ENCODE results near the gene TMEM45A.

The TMEM45A gene

GRCh38 chr3:100562224-100562857 is 69.9 kb downstream of the TMEM45A start:
- Mint-ChIP-seq H3K9me3 (no peaks in the 10 kb centered on the region), H3K4me1 (no peaks in the 10 kb centered on the region), H3K27me3 (ENCODE audit: low read depth, poor library complexity) (no peaks in the 10 kb centered on the region), H3K4me3 (no peak overlapping the region), H3K27ac (no peak overlapping the region), H3K36me3 (ENCODE audit: low read depth) (peaks cover 5% of the 10 kb centered on the region)
- no peak for TF ChIP-seq CTCF (IDR thresholded peaks at IDR 0.05)
- no peak for DNase-seq

- Mint-ChIP-seq H3K36me3 (ENCODE audit: low read depth) (peaks cover 5% of the 10 kb centered on the region), H3K27me3 (ENCODE audit: low read depth, poor library complexity) (no peaks in the 10 kb centered on the region), H3K9me3 (no peaks in the 10 kb centered on the region), H3K4me3 (no peak overlapping the region), H3K27ac (no peak overlapping the region), H3K4me1 (no peaks in the 10 kb centered on the region)
- no peak for DNase-seq
- TF ChIP-seq CTCF (IDR thresholded peaks at IDR 0.05) = no peak
These were observed 70.8 kb downstream of the TMEM45A start for GRCh38 chr3:100563228-100563627.

- TF ChIP-seq CTCF (IDR thresholded peaks at IDR 0.05) = no peak
- H3K4me1 Mint-ChIP-seq = no peaks in the 10 kb centered on the region
- no peak overlapping the region for H3K27ac Mint-ChIP-seq
These were observed 71.3 kb downstream of the TMEM45A start for GRCh38 chr3:100563652-100564211.

GRCh38 chr3:100570811-100571210 is 78.4 kb downstream of the TMEM45A start:
- no peak for TF ChIP-seq CTCF (IDR thresholded peaks at IDR 0.05)
- no peak overlapping the region for H3K4me3 Mint-ChIP-seq
- no peaks in the 10 kb centered on the region for H3K27me3 Mint-ChIP-seq (ENCODE audit: low read depth, poor library complexity)
- peaks cover 3% of the 10 kb centered on the region for H3K9me3 Mint-ChIP-seq
- no peaks in the 10 kb centered on the region for H3K4me1 Mint-ChIP-seq
- no peak for DNase-seq
- H3K27ac Mint-ChIP-seq = no peak overlapping the region
- peaks cover 31% of the 10 kb centered on the region for H3K36me3 Mint-ChIP-seq (ENCODE audit: low read depth)

More at GRCh38 chr3:100563652-100564211, 71.3 kb downstream of the TMEM45A start:
- Mint-ChIP-seq H3K27me3 (ENCODE audit: low read depth, poor library complexity) (no peaks in the 10 kb centered on the region), H3K9me3 (no peaks in the 10 kb centered on the region), H3K4me3 (no peak overlapping the region), H3K36me3 (ENCODE audit: low read depth) (peaks cover 5% of the 10 kb centered on the region)
- no peak for DNase-seq

- peaks cover 3% of the 10 kb centered on the region for H3K9me3 Mint-ChIP-seq
- no peak for DNase-seq
- TF ChIP-seq CTCF (IDR thresholded peaks at IDR 0.05) = no peak
- H3K27ac Mint-ChIP-seq = no peak overlapping the region
- H3K27me3 Mint-ChIP-seq (ENCODE audit: low read depth, poor library complexity) = no peaks in the 10 kb centered on the region
- peaks cover 32% of the 10 kb centered on the region for H3K36me3 Mint-ChIP-seq (ENCODE audit: low read depth)
- H3K4me1 Mint-ChIP-seq = no peaks in the 10 kb centered on the region
- H3K4me3 Mint-ChIP-seq = no peak overlapping the region
These were observed 82.1 kb downstream of the TMEM45A start for GRCh38 chr3:100574536-100574935.

GRCh38 chr3:100575704-100576103 is 83.3 kb downstream of the TMEM45A start:
- no peak for TF ChIP-seq CTCF (IDR thresholded peaks at IDR 0.05)
- no peak overlapping the region for H3K27ac Mint-ChIP-seq
- H3K27me3 Mint-ChIP-seq (ENCODE audit: low read depth, poor library complexity) = no peaks in the 10 kb centered on the region
- H3K4me1 Mint-ChIP-seq = no peaks in the 10 kb centered on the region
- no peak for DNase-seq
- H3K4me3 Mint-ChIP-seq = no peak overlapping the region
- H3K9me3 Mint-ChIP-seq = peaks cover 3% of the 10 kb centered on the region
- H3K36me3 Mint-ChIP-seq (ENCODE audit: low read depth) = peaks cover 26% of the 10 kb centered on the region
